IMR-90 (cell line): Measurements from ENCODE around the gene ADGRG2. TPM values are rescaled to one million over a fixed set of nuclear protein-coding genes. Genes with fewer than 3 reads are reported as not detected.

Experiments used
- ATAC-seq: fragments of 200-7000 bp; cut with Tn5 transposase; 2 replicates; pipeline ENCODE4 v1.9.1; 2020; ENCODE audit warnings: low read depth, mild to moderate bottlenecking, moderate library complexity
- BruUV-seq: library from RNA; stranded (reverse); fragments of 400-500 nt; replicated peaks from 2 replicates; lab custom pipeline; 2021; lab: Mats Ljungman, UMichigan
- CTCF ChIA-PET: fragments of 300-600 bp; formaldehyde crosslinking; extraction: SDS; loops from one replicate; lab custom pipeline; 2021; ENCODE audit warnings: antibody characterized with exemption; lab: Yijun Ruan, JAX
- POLR2A ChIA-PET: fragments of 300-600 bp; sonication (Branson Sonifier 250); formaldehyde crosslinking; loops from one replicate; lab custom pipeline; 2022; ENCODE audit warnings: antibody characterized with exemption; ENCODE audit not compliant: unreplicated experiment; lab: Charles Lee
- DNase-seq: peaks from one replicate; pipeline ENCODE4 v3.0.0; 2013
- H2AFZ ChIP-seq: replicated peaks from 2 replicates; pipeline ENCODE3; 2013; ENCODE audit warnings: low read length, mild to moderate bottlenecking; ENCODE audit not compliant: poor library complexity
- H2AK5ac ChIP-seq: 2 replicates; pipeline ENCODE4 v1.6.1; 2013; ENCODE audit warnings: low read depth, low read length, inconsistent platforms
- H2AK9ac ChIP-seq: replicated peaks from 2 replicates; pipeline ENCODE3; 2013; ENCODE audit warnings: mild to moderate bottlenecking, low read depth, low read length, moderate library complexity; ENCODE audit not compliant: poor library complexity
- H2BK120ac ChIP-seq: 2 replicates; pipeline ENCODE4 v1.6.1; 2013; ENCODE audit warnings: low read depth, low read length, inconsistent platforms
- H2BK15ac ChIP-seq: 3 replicates; pipeline ENCODE4 v1.6.1; 2013; ENCODE audit warnings: low read depth, low read length, inconsistent platforms
- H2BK20ac ChIP-seq: 2 replicates; pipeline ENCODE4 v1.6.1; 2013; ENCODE audit warnings: low read depth, mild to moderate bottlenecking, inconsistent platforms, low read length, moderate library complexity
- H2BK5ac ChIP-seq: 2 replicates; pipeline ENCODE4 v1.6.1; 2013; ENCODE audit warnings: mild to moderate bottlenecking, low read depth, low read length, inconsistent platforms; ENCODE audit not compliant: poor library complexity, severe bottlenecking
- H3K14ac ChIP-seq: replicated peaks from 2 replicates; pipeline ENCODE4 v1.6.1; 2013; ENCODE audit warnings: low read depth, low read length, inconsistent platforms
- H3K18ac ChIP-seq: 2 replicates; pipeline ENCODE4 v1.6.1; 2013; ENCODE audit warnings: low read depth, low read length, control low read depth
- H3K23ac ChIP-seq: 2 replicates; pipeline ENCODE4 v1.6.1; 2013; ENCODE audit warnings: low read depth, low read length, inconsistent platforms
- H3K27ac ChIP-seq: 2 replicates; pipeline ENCODE4 v1.5.1; 2013; ENCODE audit warnings: mild to moderate bottlenecking, control low read depth, low read length; ENCODE audit not compliant: insufficient read depth
- H3K27me3 ChIP-seq: 2 replicates; pipeline ENCODE4 v1.6.1; 2013; ENCODE audit warnings: low read length; ENCODE audit not compliant: control insufficient read depth, insufficient read depth
- H3K36me3 ChIP-seq: 2 replicates; pipeline ENCODE4 v1.6.1; 2013; ENCODE audit warnings: low read length, mixed read lengths; ENCODE audit not compliant: control insufficient read depth, insufficient read depth
- H3K4ac ChIP-seq: 2 replicates; pipeline ENCODE4 v1.6.1; 2013; ENCODE audit warnings: low read depth, low read length, inconsistent platforms
- H3K4me1 ChIP-seq: 2 replicates; pipeline ENCODE4 v1.6.1; 2013; ENCODE audit warnings: low read length, mixed read lengths; ENCODE audit not compliant: control insufficient read depth, insufficient read depth
- H3K4me2 ChIP-seq: 2 replicates; pipeline ENCODE4 v1.6.1; 2013; ENCODE audit warnings: low read depth, mild to moderate bottlenecking, control low read depth, low read length, moderate library complexity
- H3K4me3 ChIP-seq: 2 replicates; pipeline ENCODE4 v1.5.1; 2013; ENCODE audit warnings: low read depth, mild to moderate bottlenecking, control low read depth, low read length, moderate library complexity; ENCODE audit not compliant: insufficient read depth
- H3K56ac ChIP-seq: 2 replicates; pipeline ENCODE4 v1.6.1; 2013; ENCODE audit warnings: low read length, inconsistent platforms; ENCODE audit not compliant: insufficient read depth; ENCODE audit errors: extremely low read depth
- H3K79me1 ChIP-seq, 2 experiments: 2 replicates each; pipeline ENCODE4 v1.6.1; 2013; ENCODE audit warnings: low read length in 2 of 2, inconsistent platforms in 1 of 2, low read depth in 1 of 2
- H3K9ac ChIP-seq: 2 replicates; pipeline ENCODE4 v1.6.1; 2013; ENCODE audit warnings: low read depth, low read length, control low read depth
- H3K9me1 ChIP-seq: 2 replicates; pipeline ENCODE4 v1.6.1; 2013; ENCODE audit warnings: low read length, inconsistent platforms; ENCODE audit not compliant: insufficient read depth
- H3K9me3 ChIP-seq: 2 replicates; pipeline ENCODE4 v1.6.1; 2013; ENCODE audit warnings: low read length; ENCODE audit not compliant: control insufficient read depth, insufficient read depth
- H4K20me1 ChIP-seq: 2 replicates; pipeline ENCODE4 v1.6.1; 2013; ENCODE audit warnings: low read length, inconsistent platforms; ENCODE audit not compliant: insufficient read depth
- H4K5ac ChIP-seq: 2 replicates; pipeline ENCODE4 v1.6.1; 2013; ENCODE audit warnings: mild to moderate bottlenecking, low read depth, low read length, control low read depth
- H4K8ac ChIP-seq, 2 experiments: 2 replicates each; pipeline ENCODE4 v1.6.1; 2013; ENCODE audit warnings: low read depth in 2 of 2, low read length in 2 of 2, control low read depth in 1 of 2, inconsistent platforms in 1 of 2
- H4K91ac ChIP-seq: 2 replicates; pipeline ENCODE4 v1.6.1; 2013; ENCODE audit warnings: low read depth, low read length, inconsistent platforms; ENCODE audit not compliant: insufficient read depth
- BHLHE40 ChIP-seq: fragments of 150-350 bp; IDR thresholded peaks from 2 replicates; pipeline ENCODE4 v1.6.1; 2016; ENCODE audit warnings: mild to moderate bottlenecking, low read depth, low read length
- CEBPB ChIP-seq: IDR thresholded peaks from 2 replicates; pipeline ENCODE4 v1.6.1; 2012; ENCODE audit warnings: low read depth, low read length, improper control_type of control experiment
- CHD1 ChIP-seq: IDR thresholded peaks from 2 replicates; pipeline ENCODE4 v1.6.1; 2012; ENCODE audit warnings: low read depth, low read length, improper control_type of control experiment
- FOS ChIP-seq: fragments of 150-350 bp; IDR thresholded peaks from 2 replicates; pipeline ENCODE4 v1.6.1; 2016; ENCODE audit warnings: low read depth, low read length
- MAFK ChIP-seq: IDR thresholded peaks from 2 replicates; pipeline ENCODE4 v1.6.1; 2012; ENCODE audit warnings: low read depth, low read length, improper control_type of control experiment
- MAZ ChIP-seq: IDR thresholded peaks from 2 replicates; pipeline ENCODE4 v1.6.1; 2012; ENCODE audit warnings: low read depth, mild to moderate bottlenecking, low read length, improper control_type of control experiment, moderate library complexity, borderline replicate concordance
- MXI1 ChIP-seq: IDR thresholded peaks from 2 replicates; pipeline ENCODE4 v1.6.1; 2012; ENCODE audit warnings: low read depth, mild to moderate bottlenecking, low read length, moderate library complexity, borderline replicate concordance
- NFE2L2 ChIP-seq: fragments of 150-350 bp; IDR thresholded peaks from 2 replicates; pipeline ENCODE4 v1.6.1; 2016; ENCODE audit warnings: low read depth, mild to moderate bottlenecking, low read length
- POLR2A ChIP-seq: IDR thresholded peaks from 2 replicates; pipeline ENCODE4 v1.6.1; 2012; ENCODE audit warnings: mild to moderate bottlenecking, low read depth, low read length
- RAD21 ChIP-seq: IDR thresholded peaks from 2 replicates; pipeline ENCODE4 v1.6.1; 2012; ENCODE audit warnings: low read length, improper control_type of control experiment
- RCOR1 ChIP-seq: IDR thresholded peaks from 2 replicates; pipeline ENCODE4 v1.6.1; 2012; ENCODE audit warnings: mild to moderate bottlenecking, low read length, improper control_type of control experiment; ENCODE audit not compliant: insufficient replicate concordance
- RFX5 ChIP-seq: IDR thresholded peaks from 2 replicates; pipeline ENCODE4 v1.8.0; 2012; ENCODE audit warnings: low read depth, mild to moderate bottlenecking, low read length, moderate library complexity
- SMC3 ChIP-seq: fragments of 150-350 bp; IDR thresholded peaks from 2 replicates; pipeline ENCODE4 v1.6.1; 2016; ENCODE audit warnings: low read depth, mild to moderate bottlenecking, antibody characterized with exemption, low read length, moderate library complexity
- WGBS, 2 experiments: methylation state at CpG; one replicate each; pipeline versions ENCODE4 v1.1.5 to v1.1.7; 2013; ENCODE audit warnings: missing lambda C conversion rate in 2 of 2; ENCODE audit not compliant: insufficient read length in 1 of 2; ENCODE audit errors: extremely low coverage in 2 of 2; 5-methylcytosine and 5-hydroxymethylcytosine counted together
- dilution Hi-C: fragments of 300-500 bp; cut with HindIII; formaldehyde crosslinking; loops from one replicate; pipeline ENCODE4 v1.14.3; 2018; ENCODE audit warnings: low sequenced_read_pairs; ENCODE audit not compliant: unreplicated experiment
- in situ Hi-C: fragments of 300-500 bp; cut with MboI; formaldehyde crosslinking; loops from 3 replicates; pipeline ENCODE4 v1.14.3; 2019; ENCODE audit warnings: low sequenced_read_pairs, inconsistent platforms, mixed read lengths
- intact Hi-C: fragments of 100-400 bp; cut with micrococcal nuclease; formaldehyde crosslinking; loops from 2 replicates; pipeline ENCODE4 v1.10.0; 2022
- polyA plus RNA-seq, 3 experiments: library from polyadenylated mRNA; depleted of rRNA; stranded (reverse); fragments of >200 nt; gene quantifications; 2 replicates each; pipeline ENCODE4 v1.2.3, GENCODE V29; 2012; ENCODE audit warnings: low replicate concordance in 1 of 3
- total RNA-seq: library from RNA; depleted of rRNA; stranded (reverse); fragments of >200 nt; gene quantifications from 2 replicates; pipeline ENCODE4 v1.2.3, GENCODE V29; 2012
- TF ChIP-seq, protein P1 (sequence below): fragments of 150-350 bp; IDR thresholded peaks from 2 replicates; pipeline ENCODE4 v1.6.1; 2017; ENCODE audit warnings: mild to moderate bottlenecking, antibody characterized with exemption, low read length, low read depth
- TF ChIP-seq, protein P2 (sequence below): fragments of 150-350 bp; IDR thresholded peaks from 2 replicates; pipeline ENCODE4 v1.6.1; 2016; ENCODE audit warnings: low read depth, mild to moderate bottlenecking, low read length, moderate library complexity, borderline replicate concordance
- TF ChIP-seq, protein P3 (sequence below): conservative IDR thresholded peaks from 2 replicates; pipeline ENCODE4 v1.5.1; 2012; ENCODE audit warnings: mild to moderate bottlenecking, low read depth, low read length, improper control_type of control experiment

The ADGRG2 gene
- total and polyA plus RNA-seq, 2 of the 4 experiments (the other 2 are of a cell fraction) = under 0.01 to 0.07 TPM

DNA sequence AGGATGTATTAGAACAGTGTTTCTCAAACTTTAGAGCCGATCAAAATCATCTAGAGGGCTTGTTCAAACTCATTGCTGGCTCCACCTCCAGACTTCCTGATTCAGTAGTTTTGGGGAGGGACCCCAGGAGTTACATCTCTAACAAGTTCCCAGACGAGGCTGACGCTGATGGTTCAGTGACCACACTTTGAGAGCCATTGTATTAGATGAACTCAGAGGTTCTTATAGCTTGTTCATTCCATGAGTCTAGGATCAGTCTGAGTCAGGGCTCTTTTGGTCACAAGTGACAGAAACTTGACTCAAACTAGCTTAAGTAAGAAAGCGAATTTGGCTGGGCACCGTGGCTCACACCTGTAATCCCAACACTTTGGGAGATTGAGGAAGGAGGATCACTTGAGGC is 11.5 kb upstream of the ADGRG2 start:
- H2BK120ac ChIP-seq = no peak overlapping the region
- dilution Hi-C loops (no loop called here), intact Hi-C loops (no loop called here), in situ Hi-C loops (no loop called here)
- no peaks in the 10 kb centered on the region for H3K9me1 ChIP-seq
- no peak overlapping the region for H2BK20ac ChIP-seq
- H3K14ac ChIP-seq = no peak overlapping the region
- H4K91ac ChIP-seq = no peak overlapping the region
- no peak overlapping the region for H3K4me2 ChIP-seq
- H2AFZ ChIP-seq = no peak overlapping the region
- DNase-seq (no peak), ATAC-seq (no peak)
- no peaks in the 10 kb centered on the region for H4K20me1 ChIP-seq
- no peaks in the 10 kb centered on the region for H3K4me1 ChIP-seq
- no peak overlapping the region for H4K5ac ChIP-seq
- H3K79me1 ChIP-seq = no peaks in the 10 kb centered on the region
- H3K23ac ChIP-seq = no peak overlapping the region
- H2BK15ac ChIP-seq = no peak overlapping the region
- TF ChIP-seq RAD21 (no peak), RCOR1 (no peak), FOS (no peak), NFE2L2 (no peak), SMC3 (no peak), RFX5 (no peak), CEBPB (no peak), MXI1 (no peak), CHD1 (no peak), BHLHE40 (no peak), MAZ (no peak), POLR2A (no peak), MAFK (no peak)
- TF ChIP-seq, protein P1, sequence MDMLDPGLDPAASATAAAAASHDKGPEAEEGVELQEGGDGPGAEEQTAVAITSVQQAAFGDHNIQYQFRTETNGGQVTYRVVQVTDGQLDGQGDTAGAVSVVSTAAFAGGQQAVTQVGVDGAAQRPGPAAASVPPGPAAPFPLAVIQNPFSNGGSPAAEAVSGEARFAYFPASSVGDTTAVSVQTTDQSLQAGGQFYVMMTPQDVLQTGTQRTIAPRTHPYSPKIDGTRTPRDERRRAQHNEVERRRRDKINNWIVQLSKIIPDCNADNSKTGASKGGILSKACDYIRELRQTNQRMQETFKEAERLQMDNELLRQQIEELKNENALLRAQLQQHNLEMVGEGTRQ = no peak
- TF ChIP-seq, protein P2, sequence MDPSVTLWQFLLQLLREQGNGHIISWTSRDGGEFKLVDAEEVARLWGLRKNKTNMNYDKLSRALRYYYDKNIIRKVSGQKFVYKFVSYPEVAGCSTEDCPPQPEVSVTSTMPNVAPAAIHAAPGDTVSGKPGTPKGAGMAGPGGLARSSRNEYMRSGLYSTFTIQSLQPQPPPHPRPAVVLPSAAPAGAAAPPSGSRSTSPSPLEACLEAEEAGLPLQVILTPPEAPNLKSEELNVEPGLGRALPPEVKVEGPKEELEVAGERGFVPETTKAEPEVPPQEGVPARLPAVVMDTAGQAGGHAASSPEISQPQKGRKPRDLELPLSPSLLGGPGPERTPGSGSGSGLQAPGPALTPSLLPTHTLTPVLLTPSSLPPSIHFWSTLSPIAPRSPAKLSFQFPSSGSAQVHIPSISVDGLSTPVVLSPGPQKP = no peak
- TF ChIP-seq, protein P3, sequence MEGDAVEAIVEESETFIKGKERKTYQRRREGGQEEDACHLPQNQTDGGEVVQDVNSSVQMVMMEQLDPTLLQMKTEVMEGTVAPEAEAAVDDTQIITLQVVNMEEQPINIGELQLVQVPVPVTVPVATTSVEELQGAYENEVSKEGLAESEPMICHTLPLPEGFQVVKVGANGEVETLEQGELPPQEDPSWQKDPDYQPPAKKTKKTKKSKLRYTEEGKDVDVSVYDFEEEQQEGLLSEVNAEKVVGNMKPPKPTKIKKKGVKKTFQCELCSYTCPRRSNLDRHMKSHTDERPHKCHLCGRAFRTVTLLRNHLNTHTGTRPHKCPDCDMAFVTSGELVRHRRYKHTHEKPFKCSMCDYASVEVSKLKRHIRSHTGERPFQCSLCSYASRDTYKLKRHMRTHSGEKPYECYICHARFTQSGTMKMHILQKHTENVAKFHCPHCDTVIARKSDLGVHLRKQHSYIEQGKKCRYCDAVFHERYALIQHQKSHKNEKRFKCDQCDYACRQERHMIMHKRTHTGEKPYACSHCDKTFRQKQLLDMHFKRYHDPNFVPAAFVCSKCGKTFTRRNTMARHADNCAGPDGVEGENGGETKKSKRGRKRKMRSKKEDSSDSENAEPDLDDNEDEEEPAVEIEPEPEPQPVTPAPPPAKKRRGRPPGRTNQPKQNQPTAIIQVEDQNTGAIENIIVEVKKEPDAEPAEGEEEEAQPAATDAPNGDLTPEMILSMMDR = no peak
- no peak overlapping the region for H2BK5ac ChIP-seq
- H2AK9ac ChIP-seq = no peak overlapping the region
- H4K8ac ChIP-seq = no peak overlapping the region
- H3K9ac ChIP-seq = no peak overlapping the region
- H3K9me3 ChIP-seq = no peaks in the 10 kb centered on the region
- H3K56ac ChIP-seq = no peak overlapping the region
- H3K36me3 ChIP-seq = no peaks in the 10 kb centered on the region
- H3K18ac ChIP-seq = no peak overlapping the region
- no TSS peak for BruUV-seq
- no peak overlapping the region for H2AK5ac ChIP-seq
- H3K4ac ChIP-seq = no peak overlapping the region
- ChIA-PET POLR2A (no interaction called here), CTCF (no interaction called here)
- H3K4me3 ChIP-seq = no peak overlapping the region
- 60% methylated on average over 1 of the region's 5 CpGs; no CpG with 5 or more reads in 1 of the 2 experiments for WGBS, 2 experiments
- no peaks in the 10 kb centered on the region for H3K27me3 ChIP-seq
- no peak overlapping the region for H3K27ac ChIP-seq
